IMR-90 (cell line): ENCODE measurements around the gene ELL. TPM values are rescaled to one million over a fixed set of nuclear protein-coding genes. Genes with fewer than 3 reads are reported as not detected.

Source experiments
- ATAC-seq: fragments of 200-7000 bp; cut with Tn5 transposase; 2 replicates; pipeline ENCODE4 v1.9.1; 2020; ENCODE audit warnings: low read depth, mild to moderate bottlenecking, moderate library complexity
- BruUV-seq: library from RNA; stranded (reverse); fragments of 400-500 nt; replicated peaks from 2 replicates; lab custom pipeline; 2021; lab: Mats Ljungman, UMichigan
- CTCF ChIA-PET: fragments of 300-600 bp; formaldehyde crosslinking; extraction: SDS; loops from one replicate; lab custom pipeline; 2021; ENCODE audit warnings: antibody characterized with exemption; lab: Yijun Ruan, JAX
- POLR2A ChIA-PET: fragments of 300-600 bp; sonication (Branson Sonifier 250); formaldehyde crosslinking; loops from one replicate; lab custom pipeline; 2022; ENCODE audit warnings: antibody characterized with exemption; ENCODE audit not compliant: unreplicated experiment; lab: Charles Lee
- DNase-seq: peaks from one replicate; pipeline ENCODE4 v3.0.0; 2013
- H2AFZ ChIP-seq: replicated peaks from 2 replicates; pipeline ENCODE3; 2013; ENCODE audit warnings: low read length, mild to moderate bottlenecking; ENCODE audit not compliant: poor library complexity
- H2AK5ac ChIP-seq: 2 replicates; pipeline ENCODE4 v1.6.1; 2013; ENCODE audit warnings: low read depth, low read length, inconsistent platforms
- H2AK9ac ChIP-seq: replicated peaks from 2 replicates; pipeline ENCODE3; 2013; ENCODE audit warnings: mild to moderate bottlenecking, low read depth, low read length, moderate library complexity; ENCODE audit not compliant: poor library complexity
- H2BK120ac ChIP-seq: 2 replicates; pipeline ENCODE4 v1.6.1; 2013; ENCODE audit warnings: low read depth, low read length, inconsistent platforms
- H2BK15ac ChIP-seq: 3 replicates; pipeline ENCODE4 v1.6.1; 2013; ENCODE audit warnings: low read depth, low read length, inconsistent platforms
- H2BK20ac ChIP-seq: 2 replicates; pipeline ENCODE4 v1.6.1; 2013; ENCODE audit warnings: low read depth, mild to moderate bottlenecking, inconsistent platforms, low read length, moderate library complexity
- H2BK5ac ChIP-seq: 2 replicates; pipeline ENCODE4 v1.6.1; 2013; ENCODE audit warnings: mild to moderate bottlenecking, low read depth, low read length, inconsistent platforms; ENCODE audit not compliant: poor library complexity, severe bottlenecking
- H3K14ac ChIP-seq: replicated peaks from 2 replicates; pipeline ENCODE4 v1.6.1; 2013; ENCODE audit warnings: low read depth, low read length, inconsistent platforms
- H3K18ac ChIP-seq: 2 replicates; pipeline ENCODE4 v1.6.1; 2013; ENCODE audit warnings: low read depth, low read length, control low read depth
- H3K23ac ChIP-seq: 2 replicates; pipeline ENCODE4 v1.6.1; 2013; ENCODE audit warnings: low read depth, low read length, inconsistent platforms
- H3K27ac ChIP-seq: 2 replicates; pipeline ENCODE4 v1.5.1; 2013; ENCODE audit warnings: mild to moderate bottlenecking, control low read depth, low read length; ENCODE audit not compliant: insufficient read depth
- H3K27me3 ChIP-seq: 2 replicates; pipeline ENCODE4 v1.6.1; 2013; ENCODE audit warnings: low read length; ENCODE audit not compliant: control insufficient read depth, insufficient read depth
- H3K36me3 ChIP-seq: 2 replicates; pipeline ENCODE4 v1.6.1; 2013; ENCODE audit warnings: low read length, mixed read lengths; ENCODE audit not compliant: control insufficient read depth, insufficient read depth
- H3K4ac ChIP-seq: 2 replicates; pipeline ENCODE4 v1.6.1; 2013; ENCODE audit warnings: low read depth, low read length, inconsistent platforms
- H3K4me1 ChIP-seq: 2 replicates; pipeline ENCODE4 v1.6.1; 2013; ENCODE audit warnings: low read length, mixed read lengths; ENCODE audit not compliant: control insufficient read depth, insufficient read depth
- H3K4me2 ChIP-seq: 2 replicates; pipeline ENCODE4 v1.6.1; 2013; ENCODE audit warnings: low read depth, mild to moderate bottlenecking, control low read depth, low read length, moderate library complexity
- H3K4me3 ChIP-seq: 2 replicates; pipeline ENCODE4 v1.5.1; 2013; ENCODE audit warnings: low read depth, mild to moderate bottlenecking, control low read depth, low read length, moderate library complexity; ENCODE audit not compliant: insufficient read depth
- H3K56ac ChIP-seq: 2 replicates; pipeline ENCODE4 v1.6.1; 2013; ENCODE audit warnings: low read length, inconsistent platforms; ENCODE audit not compliant: insufficient read depth; ENCODE audit errors: extremely low read depth
- H3K79me1 ChIP-seq, 2 experiments: 2 replicates each; pipeline ENCODE4 v1.6.1; 2013; ENCODE audit warnings: low read length in 2 of 2, inconsistent platforms in 1 of 2, low read depth in 1 of 2
- H3K9ac ChIP-seq: 2 replicates; pipeline ENCODE4 v1.6.1; 2013; ENCODE audit warnings: low read depth, low read length, control low read depth
- H3K9me1 ChIP-seq: 2 replicates; pipeline ENCODE4 v1.6.1; 2013; ENCODE audit warnings: low read length, inconsistent platforms; ENCODE audit not compliant: insufficient read depth
- H3K9me3 ChIP-seq: 2 replicates; pipeline ENCODE4 v1.6.1; 2013; ENCODE audit warnings: low read length; ENCODE audit not compliant: control insufficient read depth, insufficient read depth
- H4K20me1 ChIP-seq: 2 replicates; pipeline ENCODE4 v1.6.1; 2013; ENCODE audit warnings: low read length, inconsistent platforms; ENCODE audit not compliant: insufficient read depth
- H4K5ac ChIP-seq: 2 replicates; pipeline ENCODE4 v1.6.1; 2013; ENCODE audit warnings: mild to moderate bottlenecking, low read depth, low read length, control low read depth
- H4K8ac ChIP-seq, 2 experiments: 2 replicates each; pipeline ENCODE4 v1.6.1; 2013; ENCODE audit warnings: low read depth in 2 of 2, low read length in 2 of 2, control low read depth in 1 of 2, inconsistent platforms in 1 of 2
- H4K91ac ChIP-seq: 2 replicates; pipeline ENCODE4 v1.6.1; 2013; ENCODE audit warnings: low read depth, low read length, inconsistent platforms; ENCODE audit not compliant: insufficient read depth
- CHD1 ChIP-seq: IDR thresholded peaks from 2 replicates; pipeline ENCODE4 v1.6.1; 2012; ENCODE audit warnings: low read depth, low read length, improper control_type of control experiment
- MAZ ChIP-seq: IDR thresholded peaks from 2 replicates; pipeline ENCODE4 v1.6.1; 2012; ENCODE audit warnings: low read depth, mild to moderate bottlenecking, low read length, improper control_type of control experiment, moderate library complexity, borderline replicate concordance
- RFX5 ChIP-seq: IDR thresholded peaks from 2 replicates; pipeline ENCODE4 v1.8.0; 2012; ENCODE audit warnings: low read depth, mild to moderate bottlenecking, low read length, moderate library complexity
- WGBS, 2 experiments: methylation state at CpG; one replicate each; pipeline versions ENCODE4 v1.1.5 to v1.1.7; 2013; ENCODE audit warnings: missing lambda C conversion rate in 2 of 2; ENCODE audit not compliant: insufficient read length in 1 of 2; ENCODE audit errors: extremely low coverage in 2 of 2; 5-methylcytosine and 5-hydroxymethylcytosine counted together
- dilution Hi-C: fragments of 300-500 bp; cut with HindIII; formaldehyde crosslinking; loops from one replicate; pipeline ENCODE4 v1.14.3; 2018; ENCODE audit warnings: low sequenced_read_pairs; ENCODE audit not compliant: unreplicated experiment
- in situ Hi-C: fragments of 300-500 bp; cut with MboI; formaldehyde crosslinking; loops from 3 replicates; pipeline ENCODE4 v1.14.3; 2019; ENCODE audit warnings: low sequenced_read_pairs, inconsistent platforms, mixed read lengths
- intact Hi-C: fragments of 100-400 bp; cut with micrococcal nuclease; formaldehyde crosslinking; loops from 2 replicates; pipeline ENCODE4 v1.10.0; 2022
- polyA plus RNA-seq, 3 experiments: library from polyadenylated mRNA; depleted of rRNA; stranded (reverse); fragments of >200 nt; gene quantifications; 2 replicates each; pipeline ENCODE4 v1.2.3, GENCODE V29; 2012; ENCODE audit warnings: low replicate concordance in 1 of 3
- total RNA-seq: library from RNA; depleted of rRNA; stranded (reverse); fragments of >200 nt; gene quantifications from 2 replicates; pipeline ENCODE4 v1.2.3, GENCODE V29; 2012

The ELL gene
- total and polyA plus RNA-seq, 2 of the 4 experiments (the other 2 are of a cell fraction) = 6.3 to 13.1 TPM

DNA sequence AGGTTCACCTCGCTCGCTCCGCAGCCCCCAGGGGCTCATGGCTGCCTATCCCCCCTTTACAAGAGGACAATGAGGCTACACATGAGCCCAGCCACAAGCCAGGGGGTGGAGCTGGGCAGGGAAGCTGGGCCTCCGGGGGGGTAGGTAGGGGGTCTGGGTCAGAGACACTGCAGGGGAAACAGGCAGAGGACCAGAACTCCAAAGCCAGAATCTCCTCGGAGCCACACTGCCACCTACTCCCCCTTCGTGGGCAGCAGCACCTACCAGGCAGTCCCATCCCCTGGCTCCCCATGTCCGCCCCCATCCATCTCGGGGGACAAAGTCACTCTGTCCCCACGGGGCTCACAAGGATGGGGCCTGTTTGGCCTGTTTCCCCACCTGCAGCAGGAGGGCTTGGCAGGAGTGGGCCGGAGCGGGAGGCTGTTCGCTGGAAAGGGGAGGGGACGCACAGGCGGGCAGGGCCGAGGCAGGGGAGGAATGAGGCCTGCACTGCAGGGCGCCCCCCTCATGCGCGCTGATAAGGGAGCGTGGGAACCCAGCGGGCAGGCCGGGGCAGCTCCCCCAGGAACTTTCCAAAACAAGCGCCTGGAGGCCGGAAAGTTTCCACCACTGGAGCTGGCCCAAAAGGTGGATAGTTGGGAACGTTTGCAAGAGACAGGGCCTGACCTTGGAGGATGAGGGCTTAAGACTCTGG, 83.4 kb downstream of the ELL start:
- dilution Hi-C loops = no loop called here
- 74% methylated on average over 9 of the region's 24 CpGs; no CpG with 5 or more reads in 1 of the 2 experiments for WGBS, 2 experiments

More for the DNA sequence above, 83.4 kb downstream of the ELL start:
- intact Hi-C loops (no loop called here), in situ Hi-C loops (no loop called here)
- Histone ChIP-seq H3K9ac (no peak overlapping the region), H4K5ac (no peak overlapping the region), H3K9me1 (peaks cover 12% of the 10 kb centered on the region; the same call in 1 of the 2 replicates), H4K8ac (peak overlapping the region in 1 of 2 experiments; percentile 65; a peak in 1 of 4 replicates), H3K79me1 (peaks cover 7 to 27% of the 10 kb centered on the region in 2 experiments; a peak in 3 of 4 replicates), H3K9me3 (no peaks in the 10 kb centered on the region), H3K36me3 (peaks cover 17% of the 10 kb centered on the region), H3K14ac (no peak overlapping the region), H2AK9ac (peak overlapping the region; percentile 78), H4K91ac (no peak overlapping the region), H2BK15ac (no peak overlapping the region), H3K4me1 (peaks cover 22% of the 10 kb centered on the region; the same call in 1 of the 2 replicates), H2BK5ac (no peak overlapping the region), H3K27ac (no peak overlapping the region), H3K4me3 (no peak overlapping the region; the same call in 1 of the 2 replicates), H2BK20ac (no peak overlapping the region), H3K18ac (no peak overlapping the region), H3K4ac (peak overlapping the region; percentile 65; the same call in 1 of the 2 replicates), H3K56ac (no peak overlapping the region), H3K27me3 (no peaks in the 10 kb centered on the region), H2BK120ac (no peak overlapping the region), H3K23ac (no peak overlapping the region), H4K20me1 (peaks cover 56% of the 10 kb centered on the region), H2AFZ (peak overlapping the region; percentile 86), H3K4me2 (0 out of 2 replicates have a peak overlapping the region, but pooled peaks have one; percentile 41), H2AK5ac (peak overlapping the region; percentile 50; the same call in 1 of the 2 replicates)
- ATAC-seq (no peak), DNase-seq (no peak)
- no peak for TF ChIP-seq RFX5
- TF ChIP-seq CHD1 = no peak
- 0 out of 2 replicates have a peak, but pooled peaks have one; percentile 7 for TF ChIP-seq MAZ
- ChIA-PET POLR2A (no interaction called here), CTCF (no interaction called here)
- no TSS peak for BruUV-seq
